H9 (cell line): Measurements from ENCODE around the gene FYCO1. TPM values are rescaled to one million over a fixed set of nuclear protein-coding genes. Genes with fewer than 3 reads are reported as not detected.

Experiments
- DNase-seq: peaks from one replicate; pipeline ENCODE4 v3.0.0-alpha.2; 2017
- H2AFZ ChIP-seq: one replicate; pipeline ENCODE4 v1.6.1; 2013; ENCODE audit warnings: mild to moderate bottlenecking, low read length, control low read depth, moderate library complexity
- H2AK5ac ChIP-seq: 2 replicates; pipeline ENCODE4 v1.6.1; 2013; ENCODE audit warnings: low read length, control low read depth, mixed read lengths; ENCODE audit not compliant: insufficient read length
- H2BK120ac ChIP-seq: one replicate; pipeline ENCODE4 v1.6.1; 2013; ENCODE audit warnings: low read depth, mild to moderate bottlenecking, low read length, control low read depth, inconsistent platforms; ENCODE audit not compliant: poor library complexity, severe bottlenecking
- H2BK12ac ChIP-seq: 2 replicates; pipeline ENCODE4 v1.6.1; 2013; ENCODE audit warnings: low read length, control low read depth, mixed read lengths, low read depth; ENCODE audit not compliant: insufficient read length
- H2BK15ac ChIP-seq: 2 replicates; pipeline ENCODE4 v1.6.1; 2013; ENCODE audit warnings: low read depth, low read length, control low read depth
- H2BK20ac ChIP-seq: one replicate; pipeline ENCODE4 v1.6.1; 2013; ENCODE audit warnings: low read depth, mild to moderate bottlenecking, low read length, control low read depth, inconsistent platforms; ENCODE audit not compliant: poor library complexity, severe bottlenecking
- H2BK5ac ChIP-seq: 2 replicates; pipeline ENCODE4 v1.6.1; 2013; ENCODE audit warnings: low read length, control low read depth, mixed read lengths; ENCODE audit not compliant: insufficient read length
- H3K14ac ChIP-seq: 2 replicates; pipeline ENCODE4 v1.6.1; 2013; ENCODE audit warnings: low read length, control low read depth; ENCODE audit not compliant: insufficient read depth
- H3K18ac ChIP-seq: 2 replicates; pipeline ENCODE4 v1.6.1; 2013; ENCODE audit warnings: low read depth, mild to moderate bottlenecking, mixed read lengths, low read length, control low read depth; ENCODE audit not compliant: insufficient read length
- H3K23ac ChIP-seq: 2 replicates; pipeline ENCODE4 v1.6.1; 2013; ENCODE audit warnings: low read length, control low read depth, mixed read lengths, low read depth; ENCODE audit not compliant: insufficient read length
- H3K23me2 ChIP-seq: 2 replicates; pipeline ENCODE4 v1.6.1; 2013; ENCODE audit warnings: low read depth, mild to moderate bottlenecking, mixed read lengths, low read length, control low read depth; ENCODE audit not compliant: insufficient read length, poor library complexity, severe bottlenecking
- H3K27ac ChIP-seq: 2 replicates; pipeline ENCODE4 v1.5.1; 2013; ENCODE audit warnings: low read length, control low read depth, mixed read lengths, low read depth; ENCODE audit not compliant: insufficient read length
- H3K27me3 ChIP-seq: 2 replicates; pipeline ENCODE4 v1.6.1; 2013; ENCODE audit warnings: low read length, control low read depth, inconsistent platforms; ENCODE audit not compliant: insufficient read depth
- H3K4ac ChIP-seq: 2 replicates; pipeline ENCODE4 v1.6.1; 2013; ENCODE audit warnings: low read depth, mild to moderate bottlenecking, control low read depth, inconsistent platforms, low read length, moderate library complexity
- H3K4me1 ChIP-seq: 2 replicates; pipeline ENCODE4 v1.6.1; 2013; ENCODE audit warnings: low read length, control low read depth, inconsistent platforms; ENCODE audit not compliant: insufficient read depth
- H3K4me2 ChIP-seq: 2 replicates; pipeline ENCODE4 v1.6.1; 2013; ENCODE audit warnings: low read length, control low read depth, mixed read lengths; ENCODE audit not compliant: insufficient read length, insufficient read depth
- H3K56ac ChIP-seq: 2 replicates; pipeline ENCODE4 v1.6.1; 2013; ENCODE audit warnings: low read depth, mild to moderate bottlenecking, mixed read lengths, low read length, control low read depth; ENCODE audit not compliant: insufficient read length
- H3K79me1 ChIP-seq: 2 replicates; pipeline ENCODE4 v1.6.1; 2013; ENCODE audit warnings: low read depth, mild to moderate bottlenecking, moderate library complexity, low read length, control low read depth, inconsistent platforms; ENCODE audit not compliant: insufficient read depth, poor library complexity, severe bottlenecking
- H3K79me2 ChIP-seq: 2 replicates; pipeline ENCODE4 v1.6.1; 2013; ENCODE audit warnings: low read length, control low read depth, inconsistent platforms; ENCODE audit not compliant: insufficient read depth
- H3K9ac ChIP-seq: 2 replicates; pipeline ENCODE4 v1.6.1; 2013; ENCODE audit warnings: low read length, control low read depth, mixed read lengths; ENCODE audit not compliant: insufficient read length; ENCODE audit errors: extremely low read depth
- H3K9me3 ChIP-seq: one replicate; pipeline ENCODE4 v1.6.1; 2013; ENCODE audit warnings: low read depth, low read length, inconsistent platforms; ENCODE audit not compliant: control insufficient read depth
- H3T11ph ChIP-seq: one replicate; pipeline ENCODE4 v1.6.1; 2013; ENCODE audit warnings: mild to moderate bottlenecking, low read length, control low read depth, inconsistent platforms
- H4K20me1 ChIP-seq: one replicate; pipeline ENCODE4 v1.6.1; 2013; ENCODE audit not compliant: control insufficient read depth, insufficient read length, insufficient read depth
- H4K5ac ChIP-seq: 2 replicates; pipeline ENCODE4 v1.6.1; 2013; ENCODE audit warnings: low read depth, mild to moderate bottlenecking, mixed read lengths, low read length, control low read depth; ENCODE audit not compliant: insufficient read length
- H4K8ac ChIP-seq: replicated peaks from 2 replicates; pipeline ENCODE4 v1.6.1; 2013; ENCODE audit warnings: low read length, control low read depth, mixed read lengths, low read depth; ENCODE audit not compliant: insufficient read length
- H4K91ac ChIP-seq: 2 replicates; pipeline ENCODE4 v1.6.1; 2013; ENCODE audit warnings: low read depth, mild to moderate bottlenecking, moderate library complexity, mixed read lengths, low read length, control low read depth; ENCODE audit not compliant: insufficient read length
- H3K27ac Mint-ChIP-seq, 3 experiments: 2 replicates in 2 of 3; 3 replicates in 1 of 3; pipeline ENCODE4 v1.8.0; 2020 to 2021; ENCODE audit warnings: mixed read lengths in 3 of 3, mild to moderate bottlenecking in 1 of 3, moderate library complexity in 1 of 3
- H3K27me3 Mint-ChIP-seq: 2 replicates; pipeline ENCODE4 v1.8.0; 2021; ENCODE audit warnings: low read depth, mild to moderate bottlenecking, moderate library complexity, mixed read lengths
- H3K36me3 Mint-ChIP-seq, 3 experiments: 2 replicates in 2 of 3; 3 replicates in 1 of 3; pipeline ENCODE4 v1.8.0; 2020 to 2021; ENCODE audit warnings: low read depth in 3 of 3, mixed read lengths in 3 of 3; ENCODE audit not compliant: insufficient read depth in 1 of 3
- H3K4me1 Mint-ChIP-seq, 2 experiments: 2 replicates each; pipeline ENCODE4 v1.8.0; 2020; ENCODE audit warnings: mixed read lengths in 2 of 2
- H3K4me3 Mint-ChIP-seq, 2 experiments: 2 replicates in 1 of 2; 3 replicates in 1 of 2; pipeline ENCODE4 v1.8.0; 2020 to 2021; ENCODE audit warnings: mild to moderate bottlenecking in 2 of 2, mixed read lengths in 2 of 2, moderate library complexity in 1 of 2
- H3K9me3 Mint-ChIP-seq, 2 experiments: 2 replicates in 1 of 2; 3 replicates in 1 of 2; pipeline ENCODE4 v1.8.0; 2020; ENCODE audit warnings: mild to moderate bottlenecking in 2 of 2, mixed read lengths in 2 of 2, moderate library complexity in 1 of 2
- CTCF ChIP-seq: fragments of 200-600 bp; sonication (generic); conservative IDR thresholded peaks from 3 replicates; pipeline ENCODE4 v1.8.0; 2021; ENCODE audit warnings: antibody characterized with exemption, mild to moderate bottlenecking
- WGBS: extraction: QIAGEN DNeasy Blood & Tissue Kit; methylation state at CpG from one replicate; pipeline ENCODE4 v1.1.7; 2013; ENCODE audit warnings: missing lambda C conversion rate, low lambda C conversion rate, mixed read lengths; ENCODE audit not compliant: insufficient read length; ENCODE audit errors: extremely low coverage; 5-methylcytosine and 5-hydroxymethylcytosine counted together
- total RNA-seq: library from RNA; stranded (reverse); gene quantifications from 2 replicates; pipeline ENCODE4 v1.2.1, GENCODE V29; 2021

Gene FYCO1
- total RNA-seq, 1 experiment from 2014 or later, result 10.4 TPM

- Histone ChIP-seq H3K23ac (no peak overlapping the region), H3K18ac (no peak overlapping the region), H4K8ac (no peak overlapping the region), H2BK12ac (no peak overlapping the region), H4K91ac (no peak overlapping the region), H3K27me3 (no peaks in the 10 kb centered on the region), H3K56ac (no peak overlapping the region), H3K27ac (no peak overlapping the region), H2BK5ac (no peak overlapping the region), H2AFZ (no peak overlapping the region), H2BK20ac (no peak overlapping the region), H3K79me2 (no peaks in the 10 kb centered on the region), H3K79me1 (no peaks in the 10 kb centered on the region), H3K4me2 (no peak overlapping the region), H4K5ac (no peak overlapping the region), H3T11ph (no peak overlapping the region), H4K20me1 (no peaks in the 10 kb centered on the region), H3K4me1 (no peaks in the 10 kb centered on the region), H3K9me3 (no peaks in the 10 kb centered on the region), H3K9ac (no peak overlapping the region), H3K4ac (no peak overlapping the region), H2AK5ac (no peak overlapping the region), H3K23me2 (no peaks in the 10 kb centered on the region), H3K14ac (no peak overlapping the region), H2BK15ac (no peak overlapping the region), H2BK120ac (no peak overlapping the region)
- TF ChIP-seq CTCF, result no peak
- peaks cover 15 to 79% (median 77%) of the 10 kb centered on the region in 3 experiments; a peak in 6 of 7 replicates for H3K36me3 Mint-ChIP-seq
- no CpG with 5 or more reads among the region's 6 CpGs for WGBS
- H3K9me3 Mint-ChIP-seq, result no peaks in the 10 kb centered on the region
- no peaks in the 10 kb centered on the region for H3K4me1 Mint-ChIP-seq
- H3K27ac Mint-ChIP-seq, result no peak overlapping the region
- H3K4me3 Mint-ChIP-seq, result no peak overlapping the region
- H3K27me3 Mint-ChIP-seq, result no peaks in the 10 kb centered on the region
- DNase-seq, result no peak
Measured at GRCh38 chr3:45951946-45952345, 43.7 kb downstream of the FYCO1 start.
